ENCODE measurements around the gene WDR5.

DNA sequence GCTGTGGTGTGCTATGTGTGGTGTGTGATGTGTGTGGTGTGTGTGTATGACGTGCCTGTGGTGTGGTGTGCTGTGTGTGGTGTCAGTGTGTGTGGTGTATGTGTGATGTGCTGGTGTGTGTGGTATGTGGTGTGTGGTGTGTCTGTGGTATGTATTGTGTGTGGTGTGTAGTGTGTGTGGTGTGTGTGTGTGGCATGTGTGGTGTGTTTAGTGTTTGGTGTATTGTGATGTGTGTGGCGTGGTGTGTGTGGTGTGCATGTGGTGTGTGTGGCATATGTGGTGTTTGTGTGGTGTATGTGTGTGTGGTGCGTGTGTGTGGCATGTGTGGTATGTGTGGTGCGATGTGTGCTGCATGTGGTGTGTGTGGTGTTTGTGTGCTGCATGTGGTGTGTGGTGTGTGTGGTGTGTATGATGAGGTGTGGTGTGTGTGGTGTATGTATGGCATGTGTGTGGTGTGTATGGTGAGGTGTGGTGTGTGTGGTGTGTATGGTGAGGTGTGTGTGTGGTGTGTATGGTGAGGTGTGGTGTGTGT lies 46.7 kb downstream of the WDR5 start:
- TF ChIP-seq POLR2AphosphoS5 (IDR thresholded peaks at IDR 0.05; ENCODE audit: low read depth, low read length), result no peak
- TF ChIP-seq SPI1 (IDR thresholded peaks at IDR 0.05; ENCODE audit: low read depth, low read length), result no peak
- TF ChIP-seq POLR2A (IDR thresholded peaks at IDR 0.05; ENCODE audit: low read depth, low read length), result no peak

Data from GM12891 (cell line).